Measurements from ENCODE around the gene DAG1. TPM values are rescaled to one million over a fixed set of nuclear protein-coding genes. Genes with fewer than 3 reads are reported as not detected.

DAG1 gene
- polyA plus RNA-seq, 3 donors, result 3.9 to 5.8 (median 4.2) TPM

- TF ChIP-seq CTCF (IDR thresholded peaks at IDR 0.05), result no peak
- peaks cover 9% of the 10 kb centered on the region for H3K4me1 Mint-ChIP-seq
- H4K20me1 ChIP-seq (ENCODE audit: insufficient read depth, low read length), result no peaks in the 10 kb centered on the region
Measured at GRCh38 chr3:49461443-49462171, 8.5 kb upstream of the DAG1 start.

GRCh38 chr3:49462222-49462621 is 7.8 kb upstream of the DAG1 start:
- H2AFZ ChIP-seq (ENCODE audit: insufficient read depth, low read depth, low read length, poor library complexity, severe bottlenecking), result no peak overlapping the region
- peak overlapping the region in 1 of 7 donors; percentile 9 for H3K27ac Mint-ChIP-seq
- no peak overlapping the region for H3K4me3 ChIP-seq (replicated peaks in 1 of 3; ENCODE audit: low read depth in 2 of 3, low read length in 3 of 3)
- peaks cover 3 to 8% (median 5%) of the 10 kb centered on the region in 3 donors for H3K27me3 Mint-ChIP-seq (ENCODE audit: low read depth in 3 of 3)
- no peak overlapping the region for H3K4me3 Mint-ChIP-seq
- H3K4me2 ChIP-seq (replicated peaks; ENCODE audit: extremely low read depth, low read length, poor library complexity, severe bottlenecking), result no peak overlapping the region
- H3K9me3 ChIP-seq (replicated peaks in 1 of 2; ENCODE audit: control insufficient read depth in 1 of 2, insufficient read depth in 1 of 2, low read length in 2 of 2), result no peaks in the 10 kb centered on the region
- no peaks in the 10 kb centered on the region for H3K79me2 ChIP-seq (ENCODE audit: insufficient read depth, low read length)
- intact Hi-C loops (cut with micrococcal nuclease), result loop anchor here in 1 of 2 donors (10.0 kb wide), 1 partner anchor 47 kb away; the partner anchor contains the start of genes RHOA and TCTA
- DNase-seq, result no peak
- H3K9me3 Mint-ChIP-seq, result no peaks in the 10 kb centered on the region
- no peaks in the 10 kb centered on the region for H3K36me3 ChIP-seq (replicated peaks in 1 of 2; ENCODE audit: control insufficient read depth in 1 of 2, insufficient read depth in 2 of 2, low read length in 2 of 2)
- peaks cover 5 to 10% of the 10 kb centered on the region in 2 donors for H3K4me1 ChIP-seq (ENCODE audit: control insufficient read depth in 1 of 2, insufficient read depth in 2 of 2, low read length in 2 of 2)
- no peak overlapping the region for H3K27ac ChIP-seq (ENCODE audit: low read depth in 1 of 2, low read length in 2 of 2)
- no peaks in the 10 kb centered on the region for H3K27me3 ChIP-seq (ENCODE audit: control insufficient read depth in 2 of 2, insufficient read depth in 2 of 2, low read length in 2 of 2)
- no peak for TF ChIP-seq CTCF (IDR thresholded peaks at IDR 0.05)
- no peaks in the 10 kb centered on the region for H4K20me1 ChIP-seq (ENCODE audit: insufficient read depth, low read length)
- 100% methylated on average over 2 of the region's 3 CpGs for WGBS (ENCODE audit: insufficient coverage)
- no peak overlapping the region for H3K9ac ChIP-seq (ENCODE audit: insufficient read depth, low read length, poor library complexity, severe bottlenecking)
- H3K4me1 Mint-ChIP-seq, result peaks cover 9% of the 10 kb centered on the region
- H3K36me3 Mint-ChIP-seq, result no peaks in the 10 kb centered on the region

More at GRCh38 chr3:49461443-49462171, 8.5 kb upstream of the DAG1 start:
- H3K27ac Mint-ChIP-seq, result no peak overlapping the region
- H3K27me3 Mint-ChIP-seq (ENCODE audit: low read depth in 3 of 3), result peaks cover 3 to 8% (median 5%) of the 10 kb centered on the region in 3 donors
- intact Hi-C loops (cut with micrococcal nuclease), result loop anchor here in 1 of 2 donors (10.0 kb wide), 1 partner anchor 47 kb away; the partner anchor contains the start of genes RHOA and TCTA
- no peaks in the 10 kb centered on the region for H3K36me3 Mint-ChIP-seq
- Histone ChIP-seq H3K4me2 (replicated peaks; ENCODE audit: extremely low read depth, low read length, poor library complexity, severe bottlenecking) (no peak overlapping the region), H3K4me1 (ENCODE audit: control insufficient read depth in 1 of 2, insufficient read depth in 2 of 2, low read length in 2 of 2) (peaks cover 5 to 10% of the 10 kb centered on the region in 2 donors), H3K27ac (ENCODE audit: low read depth in 1 of 2, low read length in 2 of 2) (no peak overlapping the region), H3K79me2 (ENCODE audit: insufficient read depth, low read length) (no peaks in the 10 kb centered on the region), H3K27me3 (ENCODE audit: control insufficient read depth in 2 of 2, insufficient read depth in 2 of 2, low read length in 2 of 2) (no peaks in the 10 kb centered on the region), H3K9me3 (replicated peaks in 1 of 2; ENCODE audit: control insufficient read depth in 1 of 2, insufficient read depth in 1 of 2, low read length in 2 of 2) (no peaks in the 10 kb centered on the region), H3K4me3 (replicated peaks in 1 of 3; ENCODE audit: low read depth in 2 of 3, low read length in 3 of 3) (no peak overlapping the region), H3K36me3 (replicated peaks in 1 of 2; ENCODE audit: control insufficient read depth in 1 of 2, insufficient read depth in 2 of 2, low read length in 2 of 2) (no peaks in the 10 kb centered on the region), H2AFZ (ENCODE audit: insufficient read depth, low read depth, low read length, poor library complexity, severe bottlenecking) (no peak overlapping the region), H3K9ac (ENCODE audit: insufficient read depth, low read length, poor library complexity, severe bottlenecking) (no peak overlapping the region)
- WGBS (ENCODE audit: insufficient coverage), result 100% methylated on average over 1 of the region's 1 CpG
- no peak overlapping the region for H3K4me3 Mint-ChIP-seq
- H3K9me3 Mint-ChIP-seq, result no peaks in the 10 kb centered on the region
- no peak for DNase-seq

Data from CD14-positive monocyte (primary cell).